HEK293 (cell line): Measurements from ENCODE around the gene LEUTX.

ENCODE experiments used
- GLIS1 ChIP-seq: fragments of 450-650 bp; formaldehyde crosslinking; IDR thresholded peaks from 2 replicates; pipeline ENCODE4 v1.5.1; 2016; ENCODE audit warnings: missing biosample characterization, missing genetic modification characterization
- WT1 ChIP-seq: fragments of 450-650 bp; formaldehyde crosslinking; IDR thresholded peaks from 2 replicates; pipeline ENCODE4 v1.5.1; 2016; ENCODE audit warnings: missing biosample characterization, missing genetic modification characterization
- ZBTB17 ChIP-seq: fragments of 450-650 bp; formaldehyde crosslinking; IDR thresholded peaks from 2 replicates; pipeline ENCODE4 v1.5.1; 2016; ENCODE audit warnings: missing biosample characterization, missing genetic modification characterization
- ZFP69B ChIP-seq: fragments of 450-650 bp; formaldehyde crosslinking; IDR thresholded peaks from 2 replicates; pipeline ENCODE4 v1.5.1; 2016; ENCODE audit warnings: missing biosample characterization, missing genetic modification characterization
- ZNF239 ChIP-seq: fragments of 450-650 bp; formaldehyde crosslinking; IDR thresholded peaks from 2 replicates; pipeline ENCODE4 v1.5.1; 2016; ENCODE audit warnings: missing biosample characterization, missing genetic modification characterization
- ZNF423 ChIP-seq: fragments of 450-650 bp; formaldehyde crosslinking; IDR thresholded peaks from 2 replicates; pipeline ENCODE4 v1.5.1; 2016; ENCODE audit warnings: missing biosample characterization, missing genetic modification characterization
- ZNF596 ChIP-seq: fragments of 450-650 bp; IDR thresholded peaks from 2 replicates; pipeline ENCODE4 v1.5.0; 2018; ENCODE audit warnings: missing biosample characterization, mild to moderate bottlenecking, missing genetic modification characterization, moderate library complexity
- ZNF610 ChIP-seq: fragments of 450-650 bp; formaldehyde crosslinking; IDR thresholded peaks from 2 replicates; pipeline ENCODE4 v1.5.1; 2016; ENCODE audit warnings: missing biosample characterization, missing genetic modification characterization, borderline replicate concordance
- ZNF791 ChIP-seq: fragments of 450-650 bp; formaldehyde crosslinking; IDR thresholded peaks from 2 replicates; pipeline ENCODE4 v1.5.1; 2016; ENCODE audit warnings: missing biosample characterization, missing genetic modification characterization
- TF ChIP-seq, protein P1 (sequence below): fragments of 450-650 bp; formaldehyde crosslinking; IDR thresholded peaks from 2 replicates; pipeline ENCODE4 v1.5.1; 2016; ENCODE audit warnings: missing biosample characterization, missing genetic modification characterization

DNA sequence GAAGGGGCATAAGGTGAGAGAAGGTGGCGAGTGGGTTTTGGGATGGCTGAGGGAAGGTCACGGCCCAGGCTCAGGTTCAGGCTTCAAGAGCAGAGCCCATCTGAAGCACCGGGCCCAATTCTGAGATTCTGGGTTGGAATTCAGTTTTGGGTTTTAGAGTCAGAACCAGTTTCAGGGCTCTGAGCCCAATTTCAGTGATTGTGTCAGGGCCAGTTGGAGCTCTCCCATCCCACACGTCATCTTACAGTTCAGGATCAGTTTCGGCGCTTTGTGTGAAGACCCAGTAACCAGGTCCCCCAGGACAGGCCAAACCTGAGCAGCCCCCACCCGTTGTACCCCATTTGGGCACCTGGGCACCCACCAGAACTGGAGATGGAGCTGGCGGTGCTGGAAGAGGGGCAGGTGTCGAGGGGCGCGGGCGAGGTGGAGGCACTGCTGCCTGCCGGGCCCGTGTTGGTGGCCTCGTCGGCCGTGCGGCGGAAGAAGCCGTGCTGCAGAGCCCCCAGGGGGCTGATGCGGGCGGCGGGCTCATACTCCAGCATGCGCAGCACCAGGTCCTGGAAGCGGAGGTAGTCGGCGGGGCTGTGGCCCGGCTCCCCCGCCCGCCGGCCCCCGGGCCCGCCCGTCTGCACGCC, 47.8 kb downstream of the LEUTX start:
- TF ChIP-seq ZFP69B (tag by site-specific recombination) (no peak), ZNF596 (no peak), WT1 (tag by site-specific recombination) (no peak), GLIS1 (tag by site-specific recombination) (no peak), ZNF423 (tag by site-specific recombination) (no peak), ZNF791 (tag by site-specific recombination) (no peak), ZNF239 (no peak), ZNF610 (no peak), ZBTB17 (tag by site-specific recombination) (no peak)
- TF ChIP-seq, protein P1, sequence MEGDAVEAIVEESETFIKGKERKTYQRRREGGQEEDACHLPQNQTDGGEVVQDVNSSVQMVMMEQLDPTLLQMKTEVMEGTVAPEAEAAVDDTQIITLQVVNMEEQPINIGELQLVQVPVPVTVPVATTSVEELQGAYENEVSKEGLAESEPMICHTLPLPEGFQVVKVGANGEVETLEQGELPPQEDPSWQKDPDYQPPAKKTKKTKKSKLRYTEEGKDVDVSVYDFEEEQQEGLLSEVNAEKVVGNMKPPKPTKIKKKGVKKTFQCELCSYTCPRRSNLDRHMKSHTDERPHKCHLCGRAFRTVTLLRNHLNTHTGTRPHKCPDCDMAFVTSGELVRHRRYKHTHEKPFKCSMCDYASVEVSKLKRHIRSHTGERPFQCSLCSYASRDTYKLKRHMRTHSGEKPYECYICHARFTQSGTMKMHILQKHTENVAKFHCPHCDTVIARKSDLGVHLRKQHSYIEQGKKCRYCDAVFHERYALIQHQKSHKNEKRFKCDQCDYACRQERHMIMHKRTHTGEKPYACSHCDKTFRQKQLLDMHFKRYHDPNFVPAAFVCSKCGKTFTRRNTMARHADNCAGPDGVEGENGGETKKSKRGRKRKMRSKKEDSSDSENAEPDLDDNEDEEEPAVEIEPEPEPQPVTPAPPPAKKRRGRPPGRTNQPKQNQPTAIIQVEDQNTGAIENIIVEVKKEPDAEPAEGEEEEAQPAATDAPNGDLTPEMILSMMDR (tag by site-specific recombination) = no peak
